ENCODE data around the gene DAD1.
"Not testable (repeated sequence)": the region's sequence is repeated elsewhere in the genome, so short reads cannot be mapped to it uniquely, and the experiment has no call there.

The DAD1 gene

GRCh38 chr14:22552001-22552826 is 36.8 kb downstream of the DAD1 start:
- DNase-seq (ENCODE audit: low read depth) = no peak

- no peak for DNase-seq (ENCODE audit: low read depth)
Measured at GRCh38 chr14:22551605-22551997, 37.4 kb downstream of the DAD1 start.

GRCh38 chr14:22549981-22550673 is 38.9 kb downstream of the DAD1 start:
- no peak for DNase-seq (ENCODE audit: low read depth)

DNA sequence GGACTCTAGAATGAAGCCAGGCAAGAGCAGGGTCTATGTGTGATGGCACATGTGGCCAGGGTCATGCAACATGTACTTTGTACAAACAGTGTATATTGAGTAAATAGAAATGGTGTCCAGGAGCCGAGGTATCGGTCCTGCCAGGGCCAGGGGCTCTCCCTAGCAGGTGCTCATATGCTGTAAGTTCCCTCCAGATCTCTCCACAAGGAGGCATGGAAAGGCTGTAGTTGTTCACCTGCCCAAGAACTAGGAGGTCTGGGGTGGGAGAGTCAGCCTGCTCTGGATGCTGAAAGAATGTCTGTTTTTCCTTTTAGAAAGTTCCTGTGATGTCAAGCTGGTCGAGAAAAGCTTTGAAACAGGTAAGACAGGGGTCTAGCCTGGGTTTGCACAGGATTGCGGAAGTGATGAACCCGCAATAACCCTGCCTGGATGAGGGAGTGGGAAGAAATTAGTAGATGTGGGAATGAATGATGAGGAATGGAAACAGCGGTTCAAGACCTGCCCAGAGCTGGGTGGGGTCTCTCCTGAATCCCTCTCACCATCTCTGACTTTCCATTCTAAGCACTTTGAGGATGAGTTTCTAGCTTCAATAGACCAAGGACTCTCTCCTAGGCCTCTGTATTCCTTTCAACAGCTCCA is 39.6 kb downstream of the DAD1 start:
- no peak for DNase-seq (ENCODE audit: low read depth)

GRCh38 chr14:22547948-22548750 is 40.9 kb downstream of the DAD1 start:
- no peak for DNase-seq (ENCODE audit: low read depth)

- no peak for DNase-seq (ENCODE audit: low read depth)
Measured at GRCh38 chr14:22547313-22547947, 41.6 kb downstream of the DAD1 start.

DNA sequence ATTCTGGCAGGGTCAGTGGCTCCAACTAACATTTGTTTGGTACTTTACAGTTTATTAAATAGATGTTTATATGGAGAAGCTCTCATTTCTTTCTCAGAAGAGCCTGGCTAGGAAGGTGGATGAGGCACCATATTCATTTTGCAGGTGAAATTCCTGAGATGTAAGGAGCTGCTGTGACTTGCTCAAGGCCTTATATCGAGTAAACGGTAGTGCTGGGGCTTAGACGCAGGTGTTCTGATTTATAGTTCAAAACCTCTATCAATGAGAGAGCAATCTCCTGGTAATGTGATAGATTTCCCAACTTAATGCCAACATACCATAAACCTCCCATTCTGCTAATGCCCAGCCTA is 42.3 kb downstream of the DAD1 start:
- no peak for DNase-seq (ENCODE audit: low read depth)

DNA sequence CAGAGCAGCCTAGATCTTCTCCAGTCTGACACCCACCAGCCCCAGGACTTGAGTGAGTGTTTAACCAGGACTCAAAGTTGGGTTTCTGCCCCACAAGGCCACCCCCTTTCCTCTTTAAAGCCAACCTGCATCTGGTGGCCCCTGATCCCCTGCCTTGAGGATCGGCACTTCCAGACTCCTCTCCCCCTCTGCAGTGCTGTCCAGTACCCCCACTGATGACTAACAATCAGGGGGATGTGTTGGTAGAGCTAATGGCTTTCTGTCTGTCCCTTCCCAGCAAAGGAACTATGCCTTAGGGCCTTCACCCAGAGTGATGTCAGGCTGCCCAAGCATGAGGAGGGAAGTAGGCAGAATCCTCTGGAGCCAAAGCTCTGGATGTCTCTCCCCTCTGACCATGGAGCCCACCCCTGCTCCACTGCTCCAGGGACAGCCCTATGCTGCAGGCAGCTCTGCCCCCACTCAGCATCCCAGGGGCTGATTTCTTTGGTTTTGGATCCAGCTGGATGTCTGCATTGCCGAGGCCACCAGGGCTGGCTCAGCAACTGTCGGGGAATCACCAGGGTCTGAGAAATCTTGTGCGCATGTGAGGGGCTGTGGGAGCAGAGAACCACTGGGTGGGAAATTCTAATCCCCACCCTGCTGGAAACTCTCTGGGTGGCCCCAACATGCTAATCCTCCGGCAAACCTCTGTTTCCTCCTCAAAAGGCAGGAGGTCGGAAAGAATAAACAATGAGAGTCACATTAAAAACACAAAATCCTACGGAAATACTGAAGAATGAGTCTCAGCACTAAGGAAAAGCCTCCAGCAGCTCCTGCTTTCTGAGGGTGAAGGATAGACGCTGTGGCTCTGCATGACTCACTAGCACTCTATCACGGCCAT is 42.9 kb downstream of the DAD1 start:
- DNase-seq (ENCODE audit: low read depth) = peak; percentile 31

DNA sequence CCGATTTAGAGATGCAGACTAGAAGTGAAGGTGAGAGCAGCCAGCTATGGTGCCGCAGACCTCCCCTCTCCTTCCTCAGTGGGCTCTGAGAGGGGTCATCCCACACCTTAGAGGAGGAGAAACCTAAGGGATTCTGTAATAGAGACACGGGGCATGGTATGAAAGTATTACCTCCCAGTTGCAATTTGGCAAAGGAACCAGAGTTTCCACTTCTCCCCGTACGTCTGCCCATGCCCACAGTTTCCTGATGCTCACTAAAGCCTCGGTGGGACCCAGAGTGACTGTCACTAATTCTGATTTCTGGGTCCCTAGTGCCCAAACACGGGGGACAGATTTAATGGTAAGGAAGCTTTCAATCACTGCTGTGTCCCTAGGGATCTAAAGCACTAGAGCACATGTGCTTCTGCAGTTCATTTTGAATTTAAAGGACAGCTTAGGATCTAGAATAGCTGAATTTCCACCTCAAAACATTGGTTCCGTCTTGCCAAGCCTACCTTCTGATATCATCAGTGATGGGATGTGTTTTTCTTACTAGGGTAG is 44.1 kb downstream of the DAD1 start:
- DNase-seq (ENCODE audit: low read depth) = no peak

GRCh38 chr14:22544406-22544805 is 44.6 kb downstream of the DAD1 start:
- no peak for DNase-seq (ENCODE audit: low read depth)

DNA sequence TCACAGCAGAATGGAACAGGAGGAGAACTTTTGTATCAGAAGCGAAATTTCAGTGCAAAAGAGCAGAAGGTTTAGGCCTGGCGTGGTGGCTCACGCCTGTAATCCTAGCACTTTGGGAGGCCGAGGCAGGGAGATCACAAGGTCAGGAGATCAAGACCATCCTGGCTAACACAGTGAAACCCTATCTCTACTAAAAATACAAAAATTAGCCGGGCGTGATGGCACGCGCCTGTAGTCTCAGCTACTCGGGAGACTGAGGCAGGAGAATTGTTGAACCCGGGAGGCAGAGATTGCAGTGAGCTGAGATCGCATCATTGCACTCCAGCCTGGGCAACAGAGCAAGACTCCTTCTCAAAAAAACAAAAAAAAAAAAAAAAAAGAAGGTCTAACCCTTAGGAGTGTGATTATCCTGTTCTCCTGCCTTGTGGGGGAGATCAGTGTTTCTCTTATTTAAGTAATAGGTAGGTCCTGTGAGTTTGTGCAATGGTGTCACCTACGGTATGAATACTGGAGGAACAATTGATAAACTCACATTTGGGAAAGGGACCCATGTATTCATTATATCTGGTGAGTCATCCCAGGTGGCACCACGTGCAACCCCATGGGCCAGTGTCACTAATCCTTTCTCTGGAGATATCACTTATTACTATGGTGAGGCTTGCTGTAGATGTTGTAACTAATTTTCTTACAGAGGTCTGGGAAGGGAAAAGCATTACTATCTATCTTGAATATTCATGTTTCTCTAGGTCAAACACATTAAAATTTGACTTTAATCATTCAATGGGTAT is 45.3 kb downstream of the DAD1 start:
- not testable (repeated sequence) for DNase-seq (ENCODE audit: low read depth)

DNA sequence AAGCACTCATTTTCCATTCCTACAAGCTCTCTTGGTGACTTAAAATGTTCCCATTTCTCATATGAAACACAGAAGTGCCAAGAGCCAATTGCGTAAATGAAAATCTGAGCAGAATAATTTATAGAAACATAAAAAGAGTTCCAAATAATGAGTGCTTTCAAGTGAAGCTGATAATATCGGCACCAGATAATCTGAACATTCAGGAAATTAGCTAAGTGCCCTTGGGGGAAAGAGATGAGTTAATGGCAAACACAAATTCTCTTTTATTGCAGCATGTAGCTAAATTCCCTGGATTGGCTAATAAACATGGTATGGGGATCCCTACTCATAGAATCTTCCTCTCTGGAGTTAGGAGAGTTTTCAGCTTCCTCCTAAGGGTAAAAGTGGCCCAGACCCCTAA is 46.7 kb downstream of the DAD1 start:
- DNase-seq (ENCODE audit: low read depth) = no peak

DNA sequence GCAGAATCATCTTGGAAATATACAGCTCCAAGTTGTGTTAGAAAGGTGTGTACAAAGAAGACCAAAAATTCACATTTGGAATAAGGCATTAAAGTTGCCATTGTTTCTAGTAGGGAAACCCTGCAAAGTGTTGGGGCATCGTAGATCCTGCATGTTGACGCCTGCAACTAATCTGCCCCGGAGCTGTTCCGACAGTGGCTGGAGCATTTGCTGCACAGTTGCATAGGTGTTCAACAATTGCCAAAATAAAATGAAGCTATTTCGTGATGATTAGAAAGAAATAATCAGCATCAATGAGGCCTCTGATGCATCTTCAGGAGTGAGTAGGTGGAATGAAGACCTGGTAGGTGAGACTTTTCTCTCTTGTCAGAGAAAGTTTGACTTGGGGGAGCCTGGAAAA is 47.3 kb downstream of the DAD1 start:
- DNase-seq (ENCODE audit: low read depth) = no peak

DNA sequence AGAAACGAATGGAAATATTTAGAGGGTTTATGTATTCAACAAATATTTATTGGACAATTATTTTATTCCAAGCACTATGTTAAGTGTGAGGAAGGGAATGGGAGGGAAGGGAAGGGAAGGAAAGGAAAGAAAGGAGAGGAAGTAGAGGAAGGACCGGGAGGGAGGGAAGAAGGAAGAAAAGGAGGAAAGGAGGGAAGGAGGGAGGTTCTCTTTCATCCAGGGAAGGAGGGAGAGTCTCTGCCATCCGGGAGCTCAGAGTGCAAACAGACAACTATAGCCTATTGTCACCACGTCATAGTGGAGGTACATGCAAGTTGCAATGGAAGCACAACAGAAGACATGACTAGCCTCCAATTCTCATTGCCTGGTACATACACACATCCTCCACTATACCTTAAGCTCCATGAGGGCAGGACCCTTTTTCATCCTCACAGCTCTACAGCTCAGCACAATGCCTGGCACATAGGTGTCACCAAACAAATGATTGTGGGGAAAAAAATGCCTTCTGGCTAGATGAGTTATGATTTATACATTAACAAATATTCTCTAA is 48.1 kb downstream of the DAD1 start:
- DNase-seq (ENCODE audit: low read depth) = no peak

GRCh38 chr14:22540293-22540692 is 48.7 kb downstream of the DAD1 start:
- no peak for DNase-seq (ENCODE audit: low read depth)

GRCh38 chr14:22539831-22540230 is 49.2 kb downstream of the DAD1 start:
- no peak for DNase-seq (ENCODE audit: low read depth)

GRCh38 chr14:22538671-22539228 is 50.3 kb downstream of the DAD1 start:
- DNase-seq (ENCODE audit: low read depth) = no peak

GRCh38 chr14:22537436-22538310 is 51.4 kb downstream of the DAD1 start:
- DNase-seq (ENCODE audit: low read depth) = no peak

Measured in GM04504 (cell line).